ENCODE measurements around the gene UNC45A. TPM values are rescaled to one million over a fixed set of nuclear protein-coding genes. Genes with fewer than 3 reads are reported as not detected.
A peak's percentile ranks its signal among the peaks of the same experiment; 100 is the strongest.

The UNC45A gene
- total and polyA plus RNA-seq, 7 donors = 28.8 to 63.5 (median 50.4) TPM

DNA sequence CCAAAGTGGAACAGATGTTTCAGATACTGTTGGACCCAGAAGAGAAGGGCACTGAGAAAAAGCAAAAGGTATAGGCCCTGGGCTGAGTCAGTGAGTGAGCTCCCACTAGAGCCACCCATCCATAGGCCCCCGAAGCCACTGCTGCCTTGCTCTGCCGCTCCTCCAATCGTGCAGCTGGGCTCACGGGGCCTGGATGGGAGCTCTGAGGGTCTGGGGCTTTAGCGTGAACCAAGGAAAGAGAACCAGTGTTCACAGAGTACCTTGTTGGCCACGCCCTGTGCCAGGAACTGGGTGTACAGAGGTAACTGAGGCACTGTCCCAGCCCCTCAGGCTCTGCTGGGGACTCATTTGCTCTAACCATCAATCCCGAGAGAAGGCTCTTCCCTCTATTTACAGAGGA lies 4.7 kb downstream of the UNC45A start:
- Histone ChIP-seq H3K27ac (no peak overlapping the region), H3K9me3 (no peaks in the 10 kb centered on the region), H3K4me1 (peaks cover 0 to 21% (median 16%) of the 10 kb centered on the region in 4 donors), H3K36me3 (peaks cover 27 to 78% (median 62%) of the 10 kb centered on the region in 4 donors), H3K4me3 (no peak overlapping the region), H3K27me3 (no peaks in the 10 kb centered on the region)
- 76 to 94% methylated on average over 7 of the region's 7 CpGs for WGBS, 2 donors
- DNase-seq = no peak
- intact Hi-C loops (cut with DNase I) = no loop called here
- TF ChIP-seq POLR2AphosphoS5 (IDR thresholded peaks at IDR 0.05) = no peak
- TF ChIP-seq POLR2A (IDR thresholded peaks at IDR 0.05) = no peak
- TF ChIP-seq EP300 (IDR thresholded peaks at IDR 0.05) = no peak
- TF ChIP-seq, protein P1, sequence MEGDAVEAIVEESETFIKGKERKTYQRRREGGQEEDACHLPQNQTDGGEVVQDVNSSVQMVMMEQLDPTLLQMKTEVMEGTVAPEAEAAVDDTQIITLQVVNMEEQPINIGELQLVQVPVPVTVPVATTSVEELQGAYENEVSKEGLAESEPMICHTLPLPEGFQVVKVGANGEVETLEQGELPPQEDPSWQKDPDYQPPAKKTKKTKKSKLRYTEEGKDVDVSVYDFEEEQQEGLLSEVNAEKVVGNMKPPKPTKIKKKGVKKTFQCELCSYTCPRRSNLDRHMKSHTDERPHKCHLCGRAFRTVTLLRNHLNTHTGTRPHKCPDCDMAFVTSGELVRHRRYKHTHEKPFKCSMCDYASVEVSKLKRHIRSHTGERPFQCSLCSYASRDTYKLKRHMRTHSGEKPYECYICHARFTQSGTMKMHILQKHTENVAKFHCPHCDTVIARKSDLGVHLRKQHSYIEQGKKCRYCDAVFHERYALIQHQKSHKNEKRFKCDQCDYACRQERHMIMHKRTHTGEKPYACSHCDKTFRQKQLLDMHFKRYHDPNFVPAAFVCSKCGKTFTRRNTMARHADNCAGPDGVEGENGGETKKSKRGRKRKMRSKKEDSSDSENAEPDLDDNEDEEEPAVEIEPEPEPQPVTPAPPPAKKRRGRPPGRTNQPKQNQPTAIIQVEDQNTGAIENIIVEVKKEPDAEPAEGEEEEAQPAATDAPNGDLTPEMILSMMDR (IDR thresholded peaks at IDR 0.05) = no peak

DNA sequence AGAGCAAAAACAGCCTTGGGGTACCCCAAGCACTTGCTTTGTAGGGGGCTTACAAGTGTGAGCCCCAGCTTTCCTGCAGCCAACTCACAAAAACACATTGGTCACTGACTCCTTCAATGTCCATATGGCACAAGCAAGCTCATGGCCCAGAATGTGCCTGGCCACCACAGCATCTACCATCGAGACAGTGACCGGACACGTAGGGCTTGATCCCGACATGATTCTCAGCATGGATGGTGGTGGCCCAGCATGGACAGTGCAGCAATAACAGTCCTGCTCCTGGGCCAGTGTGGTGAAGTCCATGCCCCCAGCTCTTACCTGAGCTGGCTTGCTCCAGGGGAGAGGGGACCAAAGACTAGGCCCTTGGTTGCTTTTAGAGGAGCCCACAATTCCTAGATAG lies 6.0 kb downstream of the UNC45A start:
- 98 to 99% methylated on average over 4 of the region's 4 CpGs for WGBS, 2 donors
- Histone ChIP-seq H3K9me3 (no peaks in the 10 kb centered on the region), H3K36me3 (peaks cover 33 to 90% (median 68%) of the 10 kb centered on the region in 4 donors), H3K27ac (no peak overlapping the region), H3K4me3 (no peak overlapping the region), H3K4me1 (peaks cover 0 to 12% (median 10%) of the 10 kb centered on the region in 4 donors), H3K27me3 (no peaks in the 10 kb centered on the region)
- TF ChIP-seq, protein P1 (IDR thresholded peaks at IDR 0.05) = no peak
- no peak for TF ChIP-seq POLR2AphosphoS5 (IDR thresholded peaks at IDR 0.05)
- no peak for TF ChIP-seq POLR2A (IDR thresholded peaks at IDR 0.05)
- TF ChIP-seq EP300 (IDR thresholded peaks at IDR 0.05) = no peak
- intact Hi-C loops (cut with DNase I) = no loop called here
- no peak for DNase-seq

DNA sequence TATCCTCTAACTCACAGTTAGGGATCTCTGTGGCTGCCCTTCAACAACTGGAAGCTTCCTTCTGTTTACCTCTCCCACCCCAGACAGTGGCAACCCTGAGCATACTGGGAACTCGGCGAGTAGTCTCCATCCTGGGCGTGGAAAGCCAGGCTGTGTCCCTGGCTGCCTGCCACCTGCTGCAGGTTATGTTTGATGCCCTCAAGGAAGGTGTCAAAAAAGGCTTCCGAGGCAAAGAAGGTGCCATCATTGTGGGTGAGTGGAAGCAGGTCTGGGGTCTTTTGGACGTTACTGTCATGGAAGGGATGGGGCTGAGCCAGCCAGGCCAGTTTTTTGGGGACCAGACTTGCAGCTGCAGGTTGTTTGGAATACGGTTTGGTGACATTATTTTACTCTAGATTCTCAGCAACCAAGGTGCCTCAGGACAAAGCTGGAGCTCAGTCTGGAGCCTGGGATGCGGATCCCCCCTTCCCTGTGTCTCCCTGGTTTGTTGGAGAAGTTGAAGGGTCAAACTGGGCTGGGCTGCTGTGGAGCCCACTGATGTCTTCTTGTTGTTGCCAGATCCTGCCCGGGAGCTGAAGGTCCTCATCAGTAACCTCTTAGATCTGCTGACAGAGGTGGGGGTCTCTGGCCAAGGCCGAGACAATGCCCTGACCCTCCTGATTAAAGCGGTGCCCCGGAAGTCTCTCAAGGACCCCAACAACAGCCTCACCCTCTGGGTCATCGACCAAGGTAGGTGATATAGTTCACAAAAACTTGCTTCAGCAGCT lies 7.5 kb downstream of the UNC45A start:
- WGBS, 2 donors = 86 to 93% methylated on average over 12 of the region's 12 CpGs
- Histone ChIP-seq H3K9me3 (no peaks in the 10 kb centered on the region), H3K36me3 (peaks cover 42 to 99% (median 81%) of the 10 kb centered on the region in 4 donors), H3K27ac (no peak overlapping the region), H3K4me1 (no peaks in the 10 kb centered on the region), H3K4me3 (no peak overlapping the region), H3K27me3 (no peaks in the 10 kb centered on the region)
- intact Hi-C loops (cut with DNase I) = no loop called here
- TF ChIP-seq POLR2AphosphoS5 (IDR thresholded peaks at IDR 0.05) = no peak
- no peak for TF ChIP-seq POLR2A (IDR thresholded peaks at IDR 0.05)
- TF ChIP-seq EP300 (IDR thresholded peaks at IDR 0.05) = no peak
- TF ChIP-seq, protein P1 (IDR thresholded peaks at IDR 0.05) = no peak
- peak; percentile 40 for DNase-seq

DNA sequence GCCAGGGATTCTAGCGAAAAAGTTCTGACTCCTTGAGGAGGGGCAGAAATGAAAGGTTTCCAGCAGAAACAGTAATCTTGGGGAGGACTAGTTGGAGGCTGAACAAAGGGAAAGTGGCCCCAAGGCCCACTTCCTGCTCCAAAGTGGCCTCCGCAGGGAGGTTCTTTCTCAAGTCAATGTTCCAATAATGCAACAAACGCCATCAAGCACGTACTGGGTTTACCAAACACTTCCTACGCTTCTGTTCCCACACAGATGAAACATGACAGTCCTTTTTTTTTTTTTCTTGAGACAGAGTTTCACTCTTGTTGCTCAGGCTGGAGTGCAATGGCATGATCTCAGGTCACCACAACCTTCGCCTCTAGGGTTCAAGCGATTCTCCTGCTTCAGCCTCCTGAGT lies 10.0 kb downstream of the UNC45A start:
- DNase-seq = no peak
- Histone ChIP-seq H3K4me1 (no peaks in the 10 kb centered on the region), H3K9me3 (no peaks in the 10 kb centered on the region), H3K36me3 (peaks cover 40 to 99% (median 82%) of the 10 kb centered on the region in 4 donors), H3K4me3 (no peak overlapping the region), H3K27me3 (no peaks in the 10 kb centered on the region), H3K27ac (no peak overlapping the region)
- intact Hi-C loops (cut with DNase I) = no loop called here
- TF ChIP-seq POLR2A (IDR thresholded peaks at IDR 0.05) (no peak), POLR2AphosphoS5 (IDR thresholded peaks at IDR 0.05) (no peak), EP300 (IDR thresholded peaks at IDR 0.05) (no peak)
- TF ChIP-seq, protein P1 (IDR thresholded peaks at IDR 0.05) = no peak
- 88 to 96% methylated on average over 7 of the region's 7 CpGs for WGBS, 2 donors
